PC-3 (cell line): Measurements from ENCODE around the gene ATG4D. TPM values are rescaled to one million over a fixed set of nuclear protein-coding genes. Genes with fewer than 3 reads are reported as not detected.
A peak's percentile ranks its signal among the peaks of the same experiment; 100 is the strongest.

Experiments used
- ATAC-seq: fragments of 200-7000 bp; cut with Tn5 transposase; 2 replicates; pipeline ENCODE4 v1.9.1; 2020; ENCODE audit warnings: mild to moderate bottlenecking, moderate library complexity
- BruUV-seq: library from RNA; stranded (reverse); fragments of 400-500 nt; replicated peaks from 2 replicates; lab custom pipeline; 2021; lab: Mats Ljungman, UMichigan
- CTCF ChIA-PET: fragments of 300-600 bp; sonication (Branson Sonifier 250); formaldehyde crosslinking; loops from one replicate; lab custom pipeline; 2022; ENCODE audit warnings: antibody characterized with exemption; lab: Charles Lee
- POLR2A ChIA-PET: fragments of 300-600 bp; sonication (Branson Sonifier 250); formaldehyde crosslinking; loops from one replicate; lab custom pipeline; 2022; ENCODE audit warnings: antibody characterized with exemption; ENCODE audit not compliant: unreplicated experiment; lab: Charles Lee
- DNase-seq: peaks from one replicate; pipeline ENCODE4 v3.0.0-alpha.2; 2015
- H2AFZ ChIP-seq: fragments of 300-600 bp; sonication (generic); 2 replicates; pipeline ENCODE4 v1.6.0; 2016; ENCODE audit warnings: antibody characterized with exemption, low read length
- H3F3A ChIP-seq: fragments of 300-600 bp; sonication (generic); one replicate; pipeline ENCODE4 v1.6.0; 2017; ENCODE audit warnings: antibody characterized with exemption, low read length, control low read depth, mild to moderate bottlenecking; ENCODE audit not compliant: unreplicated experiment
- H3K27ac ChIP-seq: fragments of 300-600 bp; sonication (generic); 2 replicates; pipeline ENCODE4 v1.5.1; 2016; ENCODE audit warnings: mild to moderate bottlenecking, low read length
- H3K27me3 ChIP-seq: fragments of 300-600 bp; sonication (generic); 2 replicates; pipeline ENCODE4 v1.6.1; 2016; ENCODE audit warnings: low read length, mixed read lengths
- H3K36me3 ChIP-seq: fragments of 300-600 bp; sonication (generic); 2 replicates; pipeline ENCODE4 v1.6.1; 2016; ENCODE audit warnings: low read depth, mixed run types, low read length, mixed read lengths
- H3K4me1 ChIP-seq: fragments of 300-600 bp; sonication (generic); 2 replicates; pipeline ENCODE4 v1.5.1; 2016; ENCODE audit warnings: low read length; ENCODE audit not compliant: insufficient read depth
- H3K4me2 ChIP-seq: fragments of 300-600 bp; sonication (generic); 2 replicates; pipeline ENCODE4 v1.6.0; 2016; ENCODE audit warnings: low read length
- H3K4me3 ChIP-seq: fragments of 300-600 bp; sonication (generic); 2 replicates; pipeline ENCODE4 v1.5.1; 2016; ENCODE audit warnings: mild to moderate bottlenecking, low read length, mixed read lengths
- H3K79me2 ChIP-seq: fragments of 300-600 bp; sonication (generic); 2 replicates; pipeline ENCODE4 v1.6.1; 2017; ENCODE audit warnings: low read length, mixed read lengths
- H3K9ac ChIP-seq: fragments of 300-600 bp; sonication (generic); 2 replicates; pipeline ENCODE4 v1.6.0; 2016; ENCODE audit warnings: mild to moderate bottlenecking, low read length
- H3K9me2 ChIP-seq: fragments of 300-600 bp; sonication (generic); replicated peaks from 2 replicates; pipeline ENCODE4 v1.6.1; 2016; ENCODE audit warnings: mixed run types, low read length, mixed read lengths
- H3K9me3 ChIP-seq: fragments of 300-600 bp; sonication (generic); 2 replicates; pipeline ENCODE4 v1.6.1; 2016; ENCODE audit warnings: low read length, mixed read lengths
- H4K20me1 ChIP-seq: fragments of 300-600 bp; sonication (generic); 2 replicates; pipeline ENCODE4 v1.6.1; 2016; ENCODE audit warnings: low read length, mixed read lengths
- CTCF ChIP-seq: fragments of 300-600 bp; sonication (generic); conservative IDR thresholded peaks from 2 replicates; pipeline ENCODE4 v1.5.1; 2017; ENCODE audit warnings: antibody characterized with exemption, low read depth, mild to moderate bottlenecking, low read length
- EZH2 ChIP-seq: fragments of 300-600 bp; sonication (generic); IDR thresholded peaks from one replicate; pipeline ENCODE4 v1.6.1; 2017; ENCODE audit warnings: antibody characterized with exemption, mild to moderate bottlenecking, low read length; ENCODE audit not compliant: unreplicated experiment
- EZH2phosphoT487 ChIP-seq: fragments of 300-600 bp; sonication (generic); IDR thresholded peaks from 2 replicates; pipeline ENCODE4 v1.6.1; 2018; ENCODE audit warnings: mild to moderate bottlenecking, antibody characterized with exemption, low read length, borderline replicate concordance
- intact Hi-C: fragments of 100-400 bp; cut with micrococcal nuclease; formaldehyde crosslinking; loops from 2 replicates; pipeline ENCODE4 v1.9.0; 2023
- microRNA-seq: library from miRNA; unstranded; fragments of <30 nt; microRNA quantifications from one replicate; pipeline ENCODE4 v1.1.0, GENCODE V29; 2020; ENCODE audit not compliant: unreplicated experiment
- total RNA-seq: library from RNA; depleted of rRNA; stranded (reverse); fragments of >200 nt; gene quantifications from 2 replicates; pipeline ENCODE4 v1.2.3, GENCODE V29; 2014; rRNA removed

Gene ATG4D
- total RNA-seq, 1 experiment from 2014 or later = 65.9 TPM

- H3K9ac ChIP-seq = peak overlapping the region; percentile 40; the same call in 1 of the 2 replicates
- peak; percentile 81 for DNase-seq
- CTCF ChIA-PET = interaction anchor here (0.5 to 1.0 kb wide), 4 partner anchors 21 to 186 kb away, joined by 3 to 5 read pairs (median 3); no protein-coding TSS in a partner anchor
Observed at GRCh38 chr19:10602330-10603083, 58.8 kb downstream of the ATG4D start.

More at GRCh38 chr19:10602330-10603083, 58.8 kb downstream of the ATG4D start:
- peak; percentile 97 for ATAC-seq
- Histone ChIP-seq H3K27me3 (no peaks in the 10 kb centered on the region), H3K36me3 (no peaks in the 10 kb centered on the region), H3K9me2 (no peaks in the 10 kb centered on the region), H3F3A (no peaks in the 10 kb centered on the region), H3K79me2 (no peaks in the 10 kb centered on the region), H3K4me1 (peaks cover 18% of the 10 kb centered on the region), H3K27ac (no peak overlapping the region), H3K4me2 (peak overlapping the region; percentile 100), H3K9me3 (no peaks in the 10 kb centered on the region), H3K4me3 (peak overlapping the region; percentile 92), H4K20me1 (no peaks in the 10 kb centered on the region), H2AFZ (peak overlapping the region; percentile 100)
- BruUV-seq = no TSS peak
- TF ChIP-seq EZH2phosphoT487 (no peak), CTCF (no peak), EZH2 (no peak)
- intact Hi-C loops = no loop called here
- POLR2A ChIA-PET = no interaction called here

Small RNA genes within 50 kb of the gene (microRNA-seq; reads per million reads assigned to microRNA genes)
- not detected for gene MIR1238

Other genes with a start within 250 kb of the ATG4D start
- 1.4 and 1.8 TPM in 2 replicates for gene ZGLP1, start 234.1 kb upstream of the ATG4D start, total RNA-seq
- gene FDX2, start 227.9 kb upstream of the ATG4D start, total RNA-seq = 79.5 and 98.4 TPM in 2 replicates
- 62.4 and 81.8 TPM in 2 replicates for gene RAVER1, start 210.4 kb upstream of the ATG4D start, total RNA-seq
- 37.7 and 46.9 TPM in 2 replicates for gene ICAM3, start 204.3 kb upstream of the ATG4D start, total RNA-seq
- gene TYK2, start 163.3 kb upstream of the ATG4D start, total RNA-seq = 177 and 201 TPM in 2 replicates
- 560 and 709 TPM in 2 replicates for gene CDC37, start 140.4 kb upstream of the ATG4D start, total RNA-seq
- gene PDE4A, start 123.4 kb upstream of the ATG4D start, total RNA-seq = 2.8 and 3.1 TPM in 2 replicates
- 151 and 184 TPM in 2 replicates for gene KEAP1, start 40.5 kb upstream of the ATG4D start, total RNA-seq
- 2.4 and 4.1 TPM in 2 replicates for gene S1PR5, start 26.5 kb upstream of the ATG4D start, total RNA-seq
- 52.9 and 72.6 TPM in 2 replicates for gene KRI1, start 22.1 kb downstream of the ATG4D start, total RNA-seq
- 17.1 and 22.5 TPM in 2 replicates for gene CDKN2D, start 25.1 kb downstream of the ATG4D start, total RNA-seq
- 43.9 and 50.0 TPM in 2 replicates for gene AP1M2, start 43.4 kb downstream of the ATG4D start, total RNA-seq
- 63.9 and 87.3 TPM in 2 replicates for gene SLC44A2, start 81.6 kb downstream of the ATG4D start, total RNA-seq
- 322 and 441 TPM in 2 replicates for gene ILF3, start 110.4 kb downstream of the ATG4D start, total RNA-seq
- gene QTRT1, start 157.5 kb downstream of the ATG4D start, total RNA-seq = 72.7 and 79.7 TPM in 2 replicates
- gene DNM2, start 174.2 kb downstream of the ATG4D start, total RNA-seq = 150 and 211 TPM in 2 replicates